NK-92 treated with Interleukin-12 subunit alpha and Interleukin-12 subunit beta, amount 100 ng/mL, for 24 hours (cell line): ENCODE measurements around the gene PKDCC.
"Not testable (repeated sequence)": the region's sequence is repeated elsewhere in the genome, so short reads cannot be mapped to it uniquely, and the experiment has no call there.

ENCODE experiments used
- DNase-seq: peaks from one replicate; lab custom pipeline; 2025; lab: John Stamatoyannopoulos, UW

Gene PKDCC

DNA sequence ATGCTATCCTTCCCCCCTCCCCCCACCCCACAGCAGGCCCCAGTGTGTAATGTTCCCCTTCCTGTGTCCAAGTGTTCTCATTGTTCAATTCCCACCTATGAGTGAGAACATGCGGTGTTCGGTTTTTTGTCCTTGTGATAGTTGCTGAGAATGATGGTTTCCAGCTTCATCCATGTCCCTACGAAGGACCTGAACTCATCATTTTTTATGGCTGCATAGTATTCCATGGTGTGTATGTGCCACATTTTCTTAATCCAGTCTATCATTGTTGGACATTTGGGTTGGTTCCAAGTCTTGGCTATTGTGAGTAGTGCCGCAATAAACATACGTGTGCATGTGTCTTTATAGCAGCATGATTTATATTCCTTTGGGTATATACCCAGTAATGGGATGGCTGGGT, 17.9 kb downstream of the PKDCC start:
- not testable (repeated sequence) for DNase-seq

DNA sequence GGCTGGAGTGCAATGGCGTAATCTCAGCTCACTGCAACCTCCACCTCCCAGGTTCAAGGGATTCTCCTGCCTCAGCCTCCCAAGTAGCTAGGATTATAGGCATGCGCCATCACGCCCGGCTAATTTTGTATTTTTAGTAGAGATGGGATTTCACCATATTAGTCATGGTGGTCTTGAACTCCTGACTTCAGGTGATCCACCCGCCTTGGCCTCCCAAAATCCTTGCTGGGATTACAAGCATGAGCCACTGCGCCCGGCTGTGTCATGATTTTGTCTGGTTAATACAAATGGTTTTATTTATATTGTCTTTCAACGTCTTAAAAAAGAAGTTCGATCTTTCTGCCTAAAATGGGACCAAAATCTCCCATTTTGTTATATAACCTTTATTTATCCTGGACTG, 19.2 kb downstream of the PKDCC start:
- DNase-seq = not testable (repeated sequence)

DNA sequence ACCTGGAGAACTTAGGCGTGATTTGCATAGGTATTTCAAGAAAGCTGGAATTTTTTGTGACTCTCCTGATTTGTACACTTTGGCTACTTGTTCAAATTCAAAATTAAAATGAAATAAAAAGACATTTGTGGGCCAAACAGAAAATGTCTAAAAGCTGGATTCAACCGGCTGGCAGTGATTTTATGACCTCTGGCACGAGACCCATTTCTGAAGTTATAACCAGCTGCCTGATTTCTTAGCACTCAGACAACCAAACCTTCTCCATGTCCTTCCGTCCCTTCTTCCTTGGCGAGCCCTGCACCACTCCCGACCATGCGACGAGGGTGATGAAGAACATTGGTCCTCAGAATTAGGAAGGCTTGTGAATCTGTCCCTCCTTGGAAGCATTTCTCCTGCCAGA, 19.7 kb downstream of the PKDCC start:
- DNase-seq = no peak

DNA sequence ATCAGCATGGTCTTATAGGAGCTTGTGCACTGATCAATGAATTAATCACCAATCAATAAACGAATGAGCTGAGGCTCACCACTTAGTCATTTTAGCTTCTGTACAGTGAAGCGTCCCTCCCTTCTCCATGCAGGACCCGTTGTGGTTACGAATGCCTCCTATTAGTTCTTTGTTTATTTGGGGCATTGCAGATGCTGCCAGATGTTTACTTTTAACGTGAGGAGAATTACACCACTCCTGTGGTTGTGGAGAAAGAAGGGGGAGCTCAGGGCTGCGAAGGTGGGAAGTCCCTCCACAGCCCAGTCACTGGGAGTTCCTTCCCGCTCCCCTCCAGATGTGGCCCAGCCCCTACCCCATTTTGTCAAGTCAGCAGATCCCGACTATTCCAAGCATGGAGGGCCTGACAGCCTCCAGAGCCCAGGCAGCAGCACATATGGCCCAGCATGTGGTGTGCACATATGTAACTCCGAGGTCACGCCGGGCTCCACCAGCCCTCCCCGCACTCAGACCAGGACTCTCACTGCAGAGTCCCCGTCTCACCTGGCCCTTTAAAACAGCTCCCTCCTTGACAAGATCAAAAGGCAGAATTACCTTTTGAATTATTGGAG, 20.9 kb downstream of the PKDCC start:
- DNase-seq = no peak

DNA sequence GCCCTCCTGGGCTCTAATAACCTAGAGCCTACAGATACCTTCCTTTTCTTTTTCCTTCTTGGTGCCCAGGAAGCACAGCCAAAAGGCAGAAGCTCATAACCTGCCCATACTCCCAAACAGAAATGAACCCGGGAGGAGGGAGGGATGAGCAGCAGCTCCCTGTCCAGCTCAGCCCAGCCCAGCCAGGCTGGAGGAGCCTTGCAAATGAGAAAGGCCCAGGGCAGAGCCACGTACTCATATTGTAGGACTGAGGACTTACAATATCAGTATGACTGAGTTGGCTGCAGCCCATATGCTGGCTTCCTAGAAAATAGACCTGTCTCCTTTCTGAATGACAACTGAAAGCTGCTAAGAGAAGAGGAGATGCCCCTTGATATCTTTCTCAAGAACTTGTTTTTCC, 21.7 kb downstream of the PKDCC start:
- DNase-seq = no peak

DNA sequence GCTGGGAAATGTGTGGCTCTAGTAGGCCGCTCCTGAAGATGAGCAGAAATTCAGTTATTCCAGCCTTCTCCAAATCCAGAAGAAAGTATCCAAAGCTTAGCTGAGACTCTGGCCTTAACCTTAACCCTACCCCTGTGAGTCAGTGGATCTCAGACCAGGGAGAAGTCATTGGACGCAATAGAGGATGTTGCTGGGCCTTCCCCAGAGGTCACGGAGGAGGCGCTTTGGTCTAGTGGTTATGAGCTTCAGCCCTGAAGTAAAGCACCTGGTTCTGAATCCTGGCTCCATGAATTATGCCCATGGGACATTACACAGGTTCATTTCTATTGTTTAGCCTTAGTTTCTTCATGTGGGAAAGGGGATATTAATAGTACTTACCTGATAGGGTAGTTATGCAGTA, 24.0 kb downstream of the PKDCC start:
- no peak for DNase-seq

DNA sequence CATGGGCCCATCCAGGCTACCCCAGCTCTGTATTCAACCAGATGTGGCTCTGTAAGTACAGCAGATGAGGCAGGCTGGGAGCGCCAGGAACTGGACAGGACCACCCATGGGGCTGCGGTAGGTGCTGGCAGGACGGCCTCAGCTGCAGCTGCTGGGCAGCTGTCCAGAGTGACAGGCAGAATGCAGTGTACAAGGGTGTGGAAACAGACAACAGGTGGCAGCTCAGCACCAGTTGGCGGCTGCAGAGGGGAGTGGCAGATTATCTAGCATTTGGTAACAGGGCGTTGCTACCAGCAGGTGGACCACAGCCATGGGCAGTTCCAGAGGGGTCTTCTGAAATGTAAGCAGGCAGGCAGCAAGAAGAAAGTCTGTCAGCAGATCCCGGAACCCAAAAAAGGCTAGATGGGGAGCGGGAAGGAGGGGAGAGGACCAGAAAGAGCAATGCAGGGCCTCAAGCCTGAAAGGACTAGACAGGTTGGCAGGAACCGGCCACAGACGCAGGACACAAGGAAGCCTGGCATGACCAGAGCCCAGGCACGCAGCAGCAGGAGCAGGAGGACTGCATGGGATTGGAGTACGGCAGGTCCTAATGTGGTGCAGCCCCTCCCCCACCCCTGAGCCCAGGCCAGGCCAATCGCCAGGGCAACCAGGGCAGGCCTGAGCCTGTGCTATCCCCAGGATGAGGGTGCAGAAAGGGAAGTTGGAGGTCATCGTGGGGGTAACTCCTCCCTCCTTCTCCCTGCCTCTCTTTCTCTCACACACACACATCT, 24.7 kb downstream of the PKDCC start:
- DNase-seq = no peak

DNA sequence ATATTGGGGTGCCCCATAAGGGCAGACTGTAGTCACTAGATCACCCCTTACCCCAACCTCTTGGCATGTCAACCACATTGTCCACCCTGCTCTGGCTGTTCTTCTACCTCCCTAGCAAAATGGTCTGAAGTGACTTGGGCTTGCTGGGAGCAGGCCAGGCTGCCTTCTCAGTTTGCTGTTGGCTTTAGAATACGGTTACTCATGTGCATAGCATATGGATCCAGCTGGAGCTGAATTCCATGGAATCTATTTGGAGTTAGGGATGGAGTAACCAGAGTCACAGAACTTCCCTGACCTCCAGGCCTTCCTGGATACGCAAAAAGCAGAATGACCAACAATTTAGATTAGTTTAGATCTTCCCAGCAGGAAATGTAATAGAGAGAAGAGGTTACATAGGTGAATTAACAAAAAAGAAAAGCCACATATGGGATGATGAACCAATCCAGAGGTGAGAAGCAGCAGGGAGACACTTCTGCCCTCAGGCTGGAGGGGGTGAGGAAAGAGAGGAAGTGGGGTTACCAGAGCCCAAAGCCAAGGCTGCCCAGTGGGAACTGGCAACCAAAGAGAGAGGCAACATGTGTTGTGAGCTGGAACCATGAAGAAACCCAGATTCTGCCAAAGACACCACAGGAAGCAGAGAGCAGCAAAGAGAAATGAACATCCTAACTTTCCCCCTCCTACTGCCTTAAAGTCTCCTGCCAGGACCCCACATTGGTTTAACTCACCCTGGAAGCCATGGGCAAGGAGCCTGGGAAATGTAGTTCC, 26.1 kb downstream of the PKDCC start:
- no peak for DNase-seq

DNA sequence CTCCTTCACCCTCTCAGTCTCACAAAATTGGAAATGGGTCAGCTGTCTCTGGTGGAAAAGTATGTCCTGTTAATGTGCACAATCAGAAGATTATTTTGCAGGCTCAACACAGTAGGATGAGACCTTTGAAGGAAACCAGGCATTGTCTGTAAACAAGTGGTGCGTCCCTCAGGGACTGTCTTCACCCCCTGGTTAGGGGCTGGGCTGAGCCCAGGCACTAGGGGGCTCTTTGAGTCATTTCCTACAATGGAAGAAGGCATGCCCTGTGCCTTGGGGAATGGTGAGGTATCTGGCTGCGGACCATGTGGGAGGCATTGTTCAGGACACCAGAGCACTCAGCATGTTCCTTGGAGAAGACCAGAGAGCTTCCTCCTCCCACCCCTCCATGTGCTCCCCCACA, 26.8 kb downstream of the PKDCC start:
- DNase-seq = no peak

DNA sequence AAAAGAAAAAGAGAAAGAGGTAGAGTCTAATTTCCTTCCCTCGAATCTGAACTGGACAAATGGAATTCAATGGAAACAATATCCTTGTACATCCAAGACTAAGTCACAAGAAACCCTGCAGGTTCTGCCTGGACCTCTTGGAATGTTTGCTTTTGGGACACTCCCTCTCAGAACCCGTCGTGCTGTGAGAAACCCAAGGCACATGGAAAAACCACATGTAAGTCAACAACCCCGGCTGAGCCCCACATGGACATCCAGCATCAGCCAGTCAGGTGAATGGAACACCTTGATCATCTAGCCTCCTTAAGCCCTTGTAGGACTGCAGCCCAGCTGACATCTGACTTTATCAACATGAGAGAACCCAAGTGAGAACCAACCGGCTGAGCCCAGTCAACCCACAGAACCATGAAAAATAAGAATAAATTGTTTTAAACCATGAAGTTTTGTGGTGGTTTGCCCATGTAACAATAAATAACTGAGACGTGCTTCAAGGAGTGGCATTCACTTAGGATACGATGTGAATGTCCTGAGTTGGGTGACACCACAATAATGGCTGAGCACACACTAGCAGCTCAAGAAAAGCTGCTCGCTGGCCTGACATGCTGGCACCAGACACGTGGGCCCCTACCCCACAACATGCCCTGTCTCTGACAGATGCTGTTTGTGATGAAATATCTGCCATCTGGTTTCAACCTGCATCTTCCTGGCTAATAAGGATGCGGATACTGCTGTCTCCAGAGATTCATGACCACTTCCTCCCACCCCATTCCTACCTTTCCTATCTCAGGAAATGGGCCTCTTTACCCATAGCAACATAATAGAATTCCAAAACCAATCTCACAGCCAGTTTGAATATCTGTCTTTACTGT, 28.8 kb downstream of the PKDCC start:
- no peak for DNase-seq

DNA sequence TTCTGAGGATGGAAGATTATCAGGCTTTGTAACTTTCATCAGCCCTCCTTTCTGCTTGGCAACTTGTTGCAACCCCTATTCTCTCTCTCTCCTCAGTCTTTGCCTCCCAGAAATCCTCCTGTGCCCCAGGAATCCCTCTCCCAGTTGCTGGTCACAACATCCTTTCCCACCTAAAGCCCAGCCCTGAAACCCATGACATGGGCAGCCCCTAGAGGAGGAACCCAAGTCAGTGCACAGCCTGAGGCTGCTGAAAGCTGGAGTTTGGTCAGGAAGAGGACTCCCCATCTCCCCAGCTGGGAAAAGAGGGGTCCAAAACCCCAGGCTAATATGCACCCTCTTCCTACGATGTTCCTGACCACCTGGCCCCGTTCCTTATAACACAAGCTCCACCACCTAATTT, 29.5 kb downstream of the PKDCC start:
- DNase-seq = no peak

DNA sequence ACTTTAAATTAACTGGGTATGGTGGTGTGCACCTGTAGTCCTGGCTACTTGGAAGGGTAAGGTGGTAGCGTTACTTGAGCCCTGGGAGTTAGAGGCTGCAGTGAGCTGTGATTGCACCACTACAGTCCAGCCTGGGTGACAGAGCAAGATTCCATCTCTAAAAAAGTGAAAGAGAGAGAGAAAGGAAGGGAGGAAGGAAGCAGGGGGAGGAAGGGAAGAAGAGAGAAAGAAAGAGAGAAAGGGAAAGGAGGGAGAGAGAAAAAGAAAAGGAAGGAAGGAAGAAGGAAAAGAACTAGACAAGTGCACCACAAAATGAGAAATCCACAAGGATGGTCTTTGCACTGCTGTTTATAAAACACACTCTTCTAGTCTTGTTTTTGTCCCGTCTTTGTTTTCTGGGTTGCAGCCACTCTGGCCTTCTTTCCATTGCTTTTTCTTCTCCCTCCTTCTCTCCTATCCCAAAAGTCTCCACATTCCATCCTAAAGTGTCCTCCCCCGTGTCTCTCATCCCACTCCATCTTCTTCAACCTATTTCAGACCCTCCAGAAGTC, 32.0 kb downstream of the PKDCC start:
- no peak for DNase-seq

DNA sequence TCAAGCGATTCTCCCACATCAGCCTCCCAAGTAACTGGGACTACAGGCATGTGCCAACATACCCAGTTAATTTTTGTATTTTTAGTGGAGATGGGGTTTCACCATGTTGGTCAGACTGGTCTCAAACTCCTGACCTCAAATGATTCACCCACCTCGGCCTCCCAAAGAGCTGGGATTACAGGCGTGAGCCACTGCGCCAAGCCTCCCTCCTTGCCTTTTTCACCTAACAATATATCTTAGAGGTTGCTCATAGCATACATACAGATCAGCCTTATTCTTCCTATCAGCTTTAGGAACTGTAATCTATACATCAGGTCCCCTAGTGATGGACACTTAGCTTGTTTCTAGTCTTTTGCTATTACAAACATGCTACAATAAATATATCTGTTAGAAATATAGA, 33.3 kb downstream of the PKDCC start:
- DNase-seq = not testable (repeated sequence)

DNA sequence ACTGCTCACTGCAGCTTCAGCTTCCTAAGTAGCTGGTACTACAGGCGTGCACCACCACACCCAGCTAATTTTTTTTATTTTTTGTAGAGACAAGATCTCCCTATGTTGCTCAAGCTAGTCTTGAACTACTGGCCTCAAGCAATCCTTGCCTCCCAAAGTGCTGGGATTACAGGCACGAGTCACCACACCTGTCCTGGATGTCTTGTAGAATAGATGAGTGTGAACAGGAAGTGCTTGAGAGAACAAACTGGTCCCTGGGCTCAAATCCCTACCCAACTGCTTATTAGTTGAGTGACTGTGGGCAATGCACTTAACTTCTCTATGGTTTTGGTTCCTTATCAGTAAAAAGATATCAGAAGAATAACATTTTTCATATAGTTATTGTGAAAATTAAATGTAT, 34.2 kb downstream of the PKDCC start:
- no peak for DNase-seq

DNA sequence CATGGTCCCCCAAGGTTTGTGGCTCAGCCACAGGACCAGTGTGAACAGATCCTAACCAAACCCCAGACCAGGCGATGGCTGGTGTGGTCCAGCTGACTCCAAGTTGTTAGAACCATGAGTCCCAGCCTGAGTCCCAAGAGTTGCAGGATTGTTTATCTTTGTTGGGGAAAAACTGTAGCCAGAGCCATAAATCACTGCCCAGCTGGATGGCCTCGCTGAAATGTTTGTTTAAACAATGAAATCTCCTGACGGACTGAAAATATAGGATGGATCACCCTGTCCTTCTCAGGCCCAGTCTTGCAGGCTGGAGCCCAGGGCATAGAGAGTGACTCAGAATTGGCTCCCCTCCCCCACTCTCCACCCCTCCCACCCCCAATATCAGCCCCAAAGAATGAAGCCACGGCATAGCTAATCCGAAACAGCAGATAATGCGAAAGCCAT, 36.4 kb downstream of the PKDCC start:
- no peak for DNase-seq

DNA sequence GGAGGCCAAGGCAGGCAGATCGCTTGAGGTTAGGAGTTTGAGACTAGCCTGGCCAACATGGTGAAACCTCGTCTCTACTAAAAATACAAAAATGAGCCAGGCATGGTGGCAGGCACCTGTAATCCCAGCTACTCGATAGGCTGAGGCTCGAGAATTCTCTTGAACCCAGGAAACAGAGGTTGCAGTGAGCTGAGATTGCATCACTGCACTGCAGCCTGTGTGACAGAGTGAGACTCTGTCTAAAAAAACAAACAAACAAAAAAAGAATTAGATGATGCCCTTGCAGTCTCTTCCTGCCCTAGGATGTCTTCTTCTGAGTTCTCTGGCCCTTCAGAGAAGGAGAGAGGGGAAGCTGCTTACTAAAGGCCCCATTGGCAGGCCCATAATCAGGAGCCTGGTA, 37.2 kb downstream of the PKDCC start:
- DNase-seq = not testable (repeated sequence)

DNA sequence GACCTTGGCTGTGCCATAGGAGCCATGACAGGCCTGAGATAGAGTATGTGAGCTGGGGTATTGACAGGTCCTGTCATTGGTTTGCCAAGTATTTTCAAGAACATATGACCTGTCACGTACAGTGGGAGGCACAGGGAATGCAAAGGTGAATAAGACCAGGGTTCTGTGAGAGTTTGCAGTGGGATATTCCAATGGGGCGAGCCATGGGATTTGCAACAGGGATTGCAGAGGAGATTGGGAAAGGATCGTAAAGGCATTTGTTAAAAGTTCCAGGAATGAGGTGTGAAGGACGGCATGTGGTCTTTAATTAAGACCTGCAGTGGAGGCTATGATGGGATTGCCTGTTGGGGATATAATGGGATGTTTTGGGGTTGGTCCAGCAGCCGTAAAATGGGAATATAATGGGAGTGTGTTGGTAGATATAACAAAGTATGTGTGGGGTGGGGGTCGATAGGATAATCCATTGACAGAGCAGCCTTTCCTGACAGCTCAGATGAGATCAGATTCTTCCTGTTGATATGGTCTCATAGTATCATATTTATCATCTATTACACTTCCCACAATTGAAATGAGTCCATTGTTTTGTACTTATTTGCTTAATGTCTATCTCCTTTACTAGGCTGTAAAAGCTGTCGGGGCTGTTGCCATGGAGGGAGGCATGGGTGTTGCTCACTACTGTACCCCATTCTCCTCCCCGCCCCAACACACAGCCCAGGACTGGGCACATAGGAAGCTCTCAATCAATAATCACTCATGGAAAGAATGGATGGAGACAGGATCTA, 38.1 kb downstream of the PKDCC start:
- DNase-seq = no peak

DNA sequence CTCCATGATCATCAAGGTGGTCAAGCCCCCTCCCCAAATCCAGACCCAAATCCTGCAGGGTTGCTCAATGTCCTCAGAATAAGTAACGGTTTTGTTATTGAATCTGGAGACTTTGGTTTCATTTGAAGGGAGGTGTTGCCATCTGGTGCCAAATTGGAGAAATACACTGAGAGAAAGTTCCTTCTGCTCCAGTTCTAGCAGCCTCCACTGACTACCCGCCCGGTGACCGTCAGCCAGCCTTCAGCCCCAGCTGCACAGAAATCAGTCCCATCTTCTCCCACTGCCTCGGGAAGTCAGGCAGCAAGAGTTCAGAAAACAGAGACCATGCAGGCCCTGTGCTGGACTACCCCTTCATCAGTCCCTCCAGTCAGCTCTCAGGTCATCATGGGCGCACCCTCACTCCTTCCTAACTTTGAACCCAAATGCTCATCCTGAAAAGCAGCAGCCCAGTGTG, 38.7 kb downstream of the PKDCC start:
- DNase-seq = no peak

DNA sequence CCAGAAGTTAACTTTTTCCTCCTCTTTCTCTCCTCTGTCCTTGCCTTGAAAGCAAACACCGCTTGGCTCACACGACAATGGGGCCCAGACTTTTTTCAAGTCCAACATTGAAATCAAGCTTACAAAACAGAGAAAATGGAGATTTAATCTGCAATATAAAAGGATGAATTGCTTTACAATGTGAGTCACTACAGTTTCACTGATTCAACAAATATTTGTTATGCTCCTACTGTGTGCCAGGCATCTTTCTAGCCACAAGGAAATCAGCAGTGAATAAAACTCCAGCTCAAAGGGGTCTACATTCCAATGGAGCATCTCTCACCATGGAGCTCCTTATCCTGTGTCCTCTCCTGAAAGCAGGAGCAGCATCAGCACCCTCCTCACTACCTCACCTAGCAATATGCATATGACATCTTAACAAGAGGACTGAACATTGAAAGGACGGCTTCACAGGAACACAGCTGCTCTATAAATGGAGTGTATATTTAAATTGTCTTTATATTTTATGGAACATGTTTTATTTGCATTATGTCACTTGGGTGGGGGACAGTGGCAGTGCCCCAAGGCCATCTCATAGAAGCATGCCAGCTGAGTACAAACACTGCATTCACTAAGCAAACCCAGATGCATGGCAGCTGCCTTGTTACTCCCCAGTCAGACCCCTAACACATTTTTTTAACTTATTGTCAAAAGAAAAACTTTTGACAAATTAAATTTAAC, 39.5 kb downstream of the PKDCC start:
- no peak for DNase-seq

DNA sequence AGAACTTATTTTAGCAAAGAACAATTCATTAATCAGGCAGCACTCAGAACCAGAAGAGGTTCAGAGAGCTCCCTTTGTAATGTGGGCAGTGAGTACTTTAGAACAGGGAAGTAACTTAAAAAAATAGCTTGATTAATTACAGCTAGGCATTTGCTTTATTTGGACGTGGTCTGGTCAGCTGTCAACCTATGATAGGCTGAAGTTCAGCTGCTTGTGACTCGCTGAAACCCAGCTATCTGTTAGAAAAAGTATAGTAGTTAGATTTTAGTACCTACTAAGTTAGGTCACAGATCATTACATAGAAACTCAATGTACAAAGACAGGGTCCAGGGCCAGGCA, 40.0 kb downstream of the PKDCC start:
- no peak for DNase-seq
